Neural crest cell (in vitro differentiated cells): ENCODE results near the gene CADM1. TPM values are rescaled to one million over a fixed set of nuclear protein-coding genes. Genes with fewer than 3 reads are reported as not detected.

Experiments
- DNase-seq: peaks from one replicate; pipeline ENCODE4 v3.0.0; 2021; ENCODE audit warnings: low read depth, mixed read lengths, low spot score
- H3K27ac Mint-ChIP-seq: one replicate; pipeline ENCODE4 v1.8.0; 2021; ENCODE audit warnings: mild to moderate bottlenecking, mixed read lengths; ENCODE audit not compliant: unreplicated experiment
- H3K27me3 Mint-ChIP-seq: 2 replicates; pipeline ENCODE4 v1.8.0; 2021; ENCODE audit warnings: low read depth, mild to moderate bottlenecking, mixed read lengths
- H3K36me3 Mint-ChIP-seq: 2 replicates; pipeline ENCODE4 v1.8.0; 2021; ENCODE audit warnings: low read depth, mild to moderate bottlenecking, mixed read lengths
- H3K4me1 Mint-ChIP-seq: 2 replicates; pipeline ENCODE4 v1.8.0; 2021; ENCODE audit warnings: mixed read lengths
- H3K4me3 Mint-ChIP-seq: one replicate; pipeline ENCODE4 v1.8.0; 2021; ENCODE audit warnings: mild to moderate bottlenecking, mixed read lengths
- H3K9me3 Mint-ChIP-seq: 2 replicates; pipeline ENCODE4 v1.8.0; 2021; ENCODE audit warnings: mixed read lengths
- CTCF ChIP-seq: fragments of 200-600 bp; sonication (generic); conservative IDR thresholded peaks from 2 replicates; pipeline ENCODE4 v1.5.0; 2021; ENCODE audit warnings: antibody characterized with exemption, mild to moderate bottlenecking
- total RNA-seq: library from RNA; stranded (reverse); gene quantifications from 2 replicates; pipeline ENCODE4 v1.2.1, GENCODE V29; 2021

The CADM1 gene
- total RNA-seq, 1 donor from 2014 or later: 112 TPM

- no peak for TF ChIP-seq CTCF
- peaks cover 20% of the 10 kb centered on the region for H3K4me1 Mint-ChIP-seq
Observed at GRCh38 chr11:115168229-115168671, 336.0 kb downstream of the CADM1 start.

DNA sequence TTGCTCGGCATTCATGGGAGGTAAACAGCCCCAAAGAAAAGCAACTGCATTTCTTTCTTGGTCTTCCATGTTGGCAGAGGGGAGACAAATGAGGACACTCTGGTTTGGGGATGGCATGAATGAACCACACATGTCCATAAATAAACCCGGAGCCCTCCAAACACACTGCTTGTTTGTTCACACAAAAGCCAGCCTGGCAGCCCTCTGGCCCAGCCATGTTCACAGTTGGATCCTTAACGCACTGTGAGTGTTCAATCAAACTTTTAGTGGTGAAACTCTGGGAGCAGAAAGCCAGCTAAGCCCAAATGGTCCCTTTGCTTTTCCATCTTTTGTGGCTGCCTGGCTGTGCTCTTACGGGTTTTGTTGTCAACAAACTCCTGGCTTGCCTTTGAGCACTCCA lies 336.8 kb downstream of the CADM1 start:
- Mint-ChIP-seq H3K27ac (no peak overlapping the region), H3K27me3 (peaks cover 34% of the 10 kb centered on the region), H3K4me1 (peaks cover 20% of the 10 kb centered on the region), H3K4me3 (no peak overlapping the region), H3K36me3 (peaks cover 6% of the 10 kb centered on the region), H3K9me3 (no peaks in the 10 kb centered on the region)
- no peak for DNase-seq
- TF ChIP-seq CTCF: no peak

More at GRCh38 chr11:115168229-115168671, 336.0 kb downstream of the CADM1 start:
- H3K4me3 Mint-ChIP-seq: no peak overlapping the region
- H3K9me3 Mint-ChIP-seq: no peaks in the 10 kb centered on the region
- H3K27ac Mint-ChIP-seq: peak overlapping the region; percentile 37
- no peak for DNase-seq
- peaks cover 30% of the 10 kb centered on the region for H3K27me3 Mint-ChIP-seq
- peaks cover 6% of the 10 kb centered on the region for H3K36me3 Mint-ChIP-seq

GRCh38 chr11:115166820-115167219 lies 337.4 kb downstream of the CADM1 start:
- H3K4me3 Mint-ChIP-seq: no peak overlapping the region
- DNase-seq: no peak
- peaks cover 36% of the 10 kb centered on the region for H3K27me3 Mint-ChIP-seq
- H3K27ac Mint-ChIP-seq: no peak overlapping the region
- no peaks in the 10 kb centered on the region for H3K9me3 Mint-ChIP-seq
- peaks cover 14% of the 10 kb centered on the region for H3K4me1 Mint-ChIP-seq
- peaks cover under 1% of the 10 kb centered on the region for H3K36me3 Mint-ChIP-seq
- no peak for TF ChIP-seq CTCF

GRCh38 chr11:115164774-115165173 lies 339.4 kb downstream of the CADM1 start:
- Mint-ChIP-seq H3K36me3 (no peaks in the 10 kb centered on the region), H3K27me3 (peaks cover 44% of the 10 kb centered on the region), H3K4me3 (no peak overlapping the region), H3K9me3 (no peaks in the 10 kb centered on the region), H3K27ac (no peak overlapping the region), H3K4me1 (peaks cover 10% of the 10 kb centered on the region)
- TF ChIP-seq CTCF: no peak
- no peak for DNase-seq

GRCh38 chr11:115162919-115163318 lies 341.3 kb downstream of the CADM1 start:
- H3K4me1 Mint-ChIP-seq: peaks cover 10% of the 10 kb centered on the region
- DNase-seq: no peak
- H3K27me3 Mint-ChIP-seq: peaks cover 44% of the 10 kb centered on the region
- no peaks in the 10 kb centered on the region for H3K36me3 Mint-ChIP-seq
- TF ChIP-seq CTCF: no peak
- no peak overlapping the region for H3K27ac Mint-ChIP-seq
- no peak overlapping the region for H3K4me3 Mint-ChIP-seq
- no peaks in the 10 kb centered on the region for H3K9me3 Mint-ChIP-seq

DNA sequence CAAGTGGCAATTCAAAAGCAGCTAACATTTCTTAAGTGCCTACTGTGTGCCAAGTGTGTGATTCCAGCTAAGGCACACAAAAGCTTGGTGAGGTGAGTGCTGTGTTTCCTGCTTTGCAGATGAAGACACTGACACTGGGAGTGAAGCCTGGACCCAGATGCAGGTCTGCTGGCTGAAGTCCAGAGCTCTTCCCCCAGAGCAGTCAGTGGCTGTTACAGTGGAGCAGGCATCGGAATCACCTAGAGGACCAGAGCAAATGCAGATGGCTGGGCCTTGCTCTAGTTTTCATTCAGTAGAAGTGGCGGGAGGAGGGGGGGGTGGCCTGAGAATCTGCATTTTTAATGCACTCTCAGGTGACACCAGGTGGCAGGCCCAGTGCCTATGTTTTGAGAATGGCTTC lies 342.3 kb downstream of the CADM1 start:
- no peak overlapping the region for H3K4me3 Mint-ChIP-seq
- no peak for DNase-seq

More for the DNA sequence above, 342.3 kb downstream of the CADM1 start:
- Mint-ChIP-seq H3K4me1 (peaks cover 7% of the 10 kb centered on the region), H3K27me3 (peaks cover 46% of the 10 kb centered on the region), H3K27ac (no peak overlapping the region), H3K9me3 (no peaks in the 10 kb centered on the region), H3K36me3 (no peaks in the 10 kb centered on the region)
- TF ChIP-seq CTCF: no peak
